Measurements from ENCODE around the gene FBXW5.

The FBXW5 gene

GRCh38 chr9:136952321-136952850 is 7.8 kb upstream of the FBXW5 start:
- no peak for ATAC-seq (replicated peaks)

GRCh38 chr9:136951541-136952320 is 7.2 kb upstream of the FBXW5 start, which contains the start of gene LCN12:
Gene LCN12, plus strand, starts transcription at chr9:136952273. Its CDS starts 55 bp downstream, at chr9:136952328.
- Mint-ChIP-seq H3K4me1 (peaks cover 6 to 19% of the 10 kb centered on the region in 2 donors), H3K4me3 (no peak within 1 kb of the TSS), H3K9me3 (peaks cover 4 to 5% of the 10 kb centered on the region in 2 donors), H3K27me3 (peaks cover 0 to 7% of the 10 kb centered on the region in 2 donors), H3K27ac (no peak within 1 kb of the TSS), H3K36me3 (peaks cover 0 to 4% of the 10 kb centered on the region in 2 donors)
- ATAC-seq (replicated peaks) (no peak), DNase-seq (no peak)

More at GRCh38 chr9:136952321-136952850, 7.8 kb upstream of the FBXW5 start:
- H3K4me1 Mint-ChIP-seq: peaks cover 4 to 13% of the 10 kb centered on the region in 2 donors
- peaks cover 6% of the 10 kb centered on the region in 2 donors for H3K9me3 Mint-ChIP-seq
- no peak for DNase-seq
- no peak overlapping the region for H3K4me3 Mint-ChIP-seq
- peaks cover 0 to 9% of the 10 kb centered on the region in 2 donors for H3K27me3 Mint-ChIP-seq
- no peak overlapping the region for H3K27ac Mint-ChIP-seq
- H3K36me3 Mint-ChIP-seq: peaks cover 0 to 5% of the 10 kb centered on the region in 2 donors

- no peak for DNase-seq
- no peaks in the 10 kb centered on the region for H3K9me3 Mint-ChIP-seq
Measured at GRCh38 chr9:136950656-136951276, 6.2 kb upstream of the FBXW5 start.

GRCh38 chr9:136949817-136950655 is 5.5 kb upstream of the FBXW5 start:
- Mint-ChIP-seq H3K9me3 (no peaks in the 10 kb centered on the region), H3K4me1 (peaks cover 6 to 19% of the 10 kb centered on the region in 2 donors), H3K36me3 (no peaks in the 10 kb centered on the region), H3K27me3 (no peaks in the 10 kb centered on the region), H3K27ac (peak overlapping the region; percentile 93), H3K4me3 (peak overlapping the region; percentile 91 to 94)
- ATAC-seq (replicated peaks) (peak; percentile 95 to 96), DNase-seq (peak; percentile 94)

More at GRCh38 chr9:136950656-136951276, 6.2 kb upstream of the FBXW5 start:
- no peaks in the 10 kb centered on the region for H3K36me3 Mint-ChIP-seq
- peaks cover 6 to 19% of the 10 kb centered on the region in 2 donors for H3K4me1 Mint-ChIP-seq
- peak overlapping the region; percentile 91 to 94 for H3K4me3 Mint-ChIP-seq
- H3K27ac Mint-ChIP-seq: peak overlapping the region; percentile 93
- no peaks in the 10 kb centered on the region for H3K27me3 Mint-ChIP-seq
- no peak for ATAC-seq (replicated peaks)

- Mint-ChIP-seq H3K27me3 (no peaks in the 10 kb centered on the region), H3K36me3 (no peaks in the 10 kb centered on the region), H3K4me1 (peaks cover 8 to 24% of the 10 kb centered on the region in 2 donors), H3K4me3 (peak overlapping the region; percentile 87 to 94), H3K27ac (peak overlapping the region; percentile 81), H3K9me3 (no peaks in the 10 kb centered on the region)
- ATAC-seq (replicated peaks) (no peak), DNase-seq (no peak)
Measured at GRCh38 chr9:136949239-136949816, 4.8 kb upstream of the FBXW5 start.

- ATAC-seq (replicated peaks) (no peak), DNase-seq (no peak)
- H3K36me3 Mint-ChIP-seq: no peaks in the 10 kb centered on the region
- no peaks in the 10 kb centered on the region for H3K9me3 Mint-ChIP-seq
- no peak overlapping the region for H3K27ac Mint-ChIP-seq
- H3K27me3 Mint-ChIP-seq: no peaks in the 10 kb centered on the region
- H3K4me1 Mint-ChIP-seq: peaks cover 8 to 24% of the 10 kb centered on the region in 2 donors
- peak overlapping the region in 1 of 2 donors; percentile 13 for H3K4me3 Mint-ChIP-seq
Measured at GRCh38 chr9:136947955-136948510, 3.5 kb upstream of the FBXW5 start.

GRCh38 chr9:136947028-136947891 is 2.7 kb upstream of the FBXW5 start:
- Mint-ChIP-seq H3K27ac (no peak overlapping the region), H3K9me3 (no peaks in the 10 kb centered on the region), H3K27me3 (no peaks in the 10 kb centered on the region), H3K4me1 (peaks cover 8 to 24% of the 10 kb centered on the region in 2 donors), H3K36me3 (peaks cover 0 to 3% of the 10 kb centered on the region in 2 donors), H3K4me3 (no peak overlapping the region)
- ATAC-seq (replicated peaks) (no peak), DNase-seq (no peak)

- H3K4me3 Mint-ChIP-seq: no peak overlapping the region
- H3K9me3 Mint-ChIP-seq: no peaks in the 10 kb centered on the region
- no peak overlapping the region for H3K27ac Mint-ChIP-seq
- no peaks in the 10 kb centered on the region for H3K27me3 Mint-ChIP-seq
- DNase-seq (no peak), ATAC-seq (replicated peaks) (no peak)
- H3K36me3 Mint-ChIP-seq: peaks cover 4 to 12% of the 10 kb centered on the region in 2 donors
- peaks cover 10 to 24% of the 10 kb centered on the region in 2 donors for H3K4me1 Mint-ChIP-seq
Measured at GRCh38 chr9:136946228-136947027, 1.9 kb upstream of the FBXW5 start.

- H3K27me3 Mint-ChIP-seq: no peaks in the 10 kb centered on the region
- ATAC-seq (replicated peaks) (no peak), DNase-seq (no peak)
- H3K27ac Mint-ChIP-seq: no peak overlapping the region
- H3K9me3 Mint-ChIP-seq: no peaks in the 10 kb centered on the region
- H3K36me3 Mint-ChIP-seq: peaks cover 9 to 16% of the 10 kb centered on the region in 2 donors
- peaks cover 10 to 22% of the 10 kb centered on the region in 2 donors for H3K4me1 Mint-ChIP-seq
- no peak overlapping the region for H3K4me3 Mint-ChIP-seq
Measured at GRCh38 chr9:136945333-136946227, 1.0 kb upstream of the FBXW5 start.

GRCh38 chr9:136944212-136944518 is 373 bp downstream of the FBXW5 start:
- H3K9me3 Mint-ChIP-seq: no peaks in the 10 kb centered on the region
- H3K36me3 Mint-ChIP-seq: peaks cover 17 to 22% of the 10 kb centered on the region in 2 donors
- peaks cover 8 to 21% of the 10 kb centered on the region in 2 donors for H3K4me1 Mint-ChIP-seq
- H3K27me3 Mint-ChIP-seq: no peaks in the 10 kb centered on the region
- ATAC-seq (replicated peaks): peak; percentile 69 to 72
- peak overlapping the region; percentile 80 for H3K27ac Mint-ChIP-seq
- H3K4me3 Mint-ChIP-seq: peak overlapping the region; percentile 81 to 83
- no peak for DNase-seq

All from stimulated activated naive B cell treated with anti-CD40 and anti-IgM and Interleukin-4, amounts not matched to agents 10 μg/mL and 1 μg/mL and 100 μg/mL, for 72 hours (primary cell).